ENCODE measurements around the gene RNF150. TPM values are rescaled to one million over a fixed set of nuclear protein-coding genes. Genes with fewer than 3 reads are reported as not detected.

The RNF150 gene
- total RNA-seq, 4 donors from 2014 or later: 1.6 to 21.2 (median 4.9) TPM

- H3K27me3 ChIP-seq: no peaks in the 10 kb centered on the region
- H3K9me3 ChIP-seq: no peaks in the 10 kb centered on the region
- TF ChIP-seq POLR2A (IDR thresholded peaks at IDR 0.05): no peak
- TF ChIP-seq, protein P1, sequence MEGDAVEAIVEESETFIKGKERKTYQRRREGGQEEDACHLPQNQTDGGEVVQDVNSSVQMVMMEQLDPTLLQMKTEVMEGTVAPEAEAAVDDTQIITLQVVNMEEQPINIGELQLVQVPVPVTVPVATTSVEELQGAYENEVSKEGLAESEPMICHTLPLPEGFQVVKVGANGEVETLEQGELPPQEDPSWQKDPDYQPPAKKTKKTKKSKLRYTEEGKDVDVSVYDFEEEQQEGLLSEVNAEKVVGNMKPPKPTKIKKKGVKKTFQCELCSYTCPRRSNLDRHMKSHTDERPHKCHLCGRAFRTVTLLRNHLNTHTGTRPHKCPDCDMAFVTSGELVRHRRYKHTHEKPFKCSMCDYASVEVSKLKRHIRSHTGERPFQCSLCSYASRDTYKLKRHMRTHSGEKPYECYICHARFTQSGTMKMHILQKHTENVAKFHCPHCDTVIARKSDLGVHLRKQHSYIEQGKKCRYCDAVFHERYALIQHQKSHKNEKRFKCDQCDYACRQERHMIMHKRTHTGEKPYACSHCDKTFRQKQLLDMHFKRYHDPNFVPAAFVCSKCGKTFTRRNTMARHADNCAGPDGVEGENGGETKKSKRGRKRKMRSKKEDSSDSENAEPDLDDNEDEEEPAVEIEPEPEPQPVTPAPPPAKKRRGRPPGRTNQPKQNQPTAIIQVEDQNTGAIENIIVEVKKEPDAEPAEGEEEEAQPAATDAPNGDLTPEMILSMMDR (IDR thresholded peaks at IDR 0.05 in 4 of 5, conservative IDR thresholded peaks at IDR 0.05 in 1 of 5): no peak
- H3K4me3 ChIP-seq: peak overlapping the region; percentile 72 to 94 (median 84)
- peak overlapping the region; percentile 69 to 81 (median 74) for H3K27ac ChIP-seq
- DNase-seq: peak in 1 of 2 donors; percentile 15
- H3K4me1 ChIP-seq: peaks cover 28 to 33% of the 10 kb centered on the region in 2 donors
- in situ Hi-C loops (cut with MboI; ENCODE audit: low sequenced_read_pairs in 4 of 4) (loop anchor here in 2 of 4 donors (5.0 to 25.0 kb wide), 3 partner anchors 268 to 595 kb away; no protein-coding TSS in a partner anchor), intact Hi-C loops (cut with DNase I; ENCODE audit: low total_unique reads) (loop anchor here (1.0 to 5.0 kb wide), 5 partner anchors 200 to 825 kb away; partner anchors contain the start of gene ELMOD2)
- no peaks in the 10 kb centered on the region for H3K36me3 ChIP-seq
- peak; percentile 25 to 41 for ATAC-seq
Measured at GRCh38 chr4:141132709-141133145, 542 bp downstream of the RNF150 start.

DNA sequence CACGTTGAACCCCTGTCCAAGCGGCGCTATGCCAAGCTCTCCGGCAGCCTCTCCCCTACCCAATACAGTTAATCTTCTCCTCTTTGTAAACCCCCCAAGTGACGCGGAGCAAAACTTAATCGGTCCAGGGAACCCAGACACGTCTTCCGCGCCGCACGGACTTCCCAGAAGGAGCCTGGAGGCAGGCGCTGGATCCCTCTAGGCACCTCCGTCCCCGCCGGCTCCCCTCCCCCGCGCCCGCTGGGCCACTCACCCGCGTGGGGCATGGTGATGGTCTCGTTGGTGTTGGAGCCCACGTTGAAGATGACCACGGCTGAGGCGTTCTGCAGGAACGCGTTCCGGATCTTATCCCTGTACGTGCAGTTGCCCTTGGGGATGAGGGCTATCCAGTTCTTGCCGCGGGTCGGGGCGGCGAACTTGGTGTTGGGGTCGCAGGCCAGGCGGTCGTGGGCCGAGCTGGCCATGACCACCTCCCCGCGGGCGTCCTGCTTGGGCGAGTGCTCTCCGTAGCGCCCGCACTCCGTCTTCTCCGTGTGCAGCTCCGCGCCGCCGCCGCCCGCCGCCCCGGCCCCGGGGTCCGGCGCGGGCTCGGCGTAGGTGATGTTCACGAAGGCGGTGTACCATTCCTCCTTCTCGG is 1.1 kb downstream of the RNF150 start:
- TF ChIP-seq, protein P1 (IDR thresholded peaks at IDR 0.05 in 4 of 5, conservative IDR thresholded peaks at IDR 0.05 in 1 of 5): no peak
- no peak for TF ChIP-seq POLR2A (IDR thresholded peaks at IDR 0.05)
- H3K4me1 ChIP-seq: peaks cover 33 to 37% of the 10 kb centered on the region in 2 donors
- peak overlapping the region; percentile 72 to 94 (median 84) for H3K4me3 ChIP-seq
- peak overlapping the region; percentile 69 to 81 (median 74) for H3K27ac ChIP-seq
- H3K27me3 ChIP-seq: no peaks in the 10 kb centered on the region
- intact Hi-C loops (cut with DNase I; ENCODE audit: low total_unique reads): loop anchor here (2.0 to 5.0 kb wide), 4 partner anchors 200 to 825 kb away; partner anchors contain the start of gene ELMOD2
- in situ Hi-C loops (cut with MboI; ENCODE audit: low sequenced_read_pairs in 4 of 4): loop anchor here in 2 of 4 donors (5.0 to 25.0 kb wide), 3 partner anchors 267 to 595 kb away; no protein-coding TSS in a partner anchor
- ATAC-seq (peak; percentile 17 to 40), DNase-seq (peak in 1 of 2 donors; percentile 17)
- H3K9me3 ChIP-seq: no peaks in the 10 kb centered on the region
- no peaks in the 10 kb centered on the region for H3K36me3 ChIP-seq

DNA sequence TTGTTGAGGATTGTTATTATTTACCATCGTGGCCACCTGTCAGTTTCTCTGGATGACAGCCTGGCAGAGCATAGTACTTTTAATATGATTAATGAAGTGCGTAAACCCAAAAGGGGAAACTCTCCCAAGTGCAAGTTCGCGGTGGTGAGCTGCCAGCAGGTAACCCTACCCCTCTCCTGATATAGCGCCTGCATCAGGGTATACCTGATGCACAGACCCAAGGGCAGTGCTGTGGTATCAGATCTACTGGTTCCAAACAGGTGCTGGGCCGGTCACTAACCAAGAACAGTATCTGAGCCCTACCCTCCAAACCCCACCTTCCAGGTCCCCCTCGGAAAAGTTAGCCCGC is 1.6 kb downstream of the RNF150 start:
- Histone ChIP-seq H3K4me1 (peaks cover 37 to 38% of the 10 kb centered on the region in 2 donors), H3K4me3 (peak overlapping the region; percentile 72 to 94 (median 84)), H3K9me3 (no peaks in the 10 kb centered on the region), H3K27me3 (no peaks in the 10 kb centered on the region), H3K36me3 (no peaks in the 10 kb centered on the region), H3K27ac (peak overlapping the region; percentile 69 to 81 (median 74))
- in situ Hi-C loops (cut with MboI; ENCODE audit: low sequenced_read_pairs in 4 of 4): loop anchor here in 2 of 4 donors (5.0 to 25.0 kb wide), 3 partner anchors 267 to 594 kb away; no protein-coding TSS in a partner anchor
- DNase-seq (peak; percentile 22 to 50), ATAC-seq (peak; percentile 19 to 60)
- TF ChIP-seq, protein P1 (IDR thresholded peaks at IDR 0.05 in 4 of 5, conservative IDR thresholded peaks at IDR 0.05 in 1 of 5): no peak
- TF ChIP-seq POLR2A (IDR thresholded peaks at IDR 0.05): peak; percentile 14 to 17
- intact Hi-C loops (cut with DNase I; ENCODE audit: low total_unique reads): loop anchor here (2.0 to 5.0 kb wide), 4 partner anchors 199 to 824 kb away; partner anchors contain the start of gene ELMOD2

DNA sequence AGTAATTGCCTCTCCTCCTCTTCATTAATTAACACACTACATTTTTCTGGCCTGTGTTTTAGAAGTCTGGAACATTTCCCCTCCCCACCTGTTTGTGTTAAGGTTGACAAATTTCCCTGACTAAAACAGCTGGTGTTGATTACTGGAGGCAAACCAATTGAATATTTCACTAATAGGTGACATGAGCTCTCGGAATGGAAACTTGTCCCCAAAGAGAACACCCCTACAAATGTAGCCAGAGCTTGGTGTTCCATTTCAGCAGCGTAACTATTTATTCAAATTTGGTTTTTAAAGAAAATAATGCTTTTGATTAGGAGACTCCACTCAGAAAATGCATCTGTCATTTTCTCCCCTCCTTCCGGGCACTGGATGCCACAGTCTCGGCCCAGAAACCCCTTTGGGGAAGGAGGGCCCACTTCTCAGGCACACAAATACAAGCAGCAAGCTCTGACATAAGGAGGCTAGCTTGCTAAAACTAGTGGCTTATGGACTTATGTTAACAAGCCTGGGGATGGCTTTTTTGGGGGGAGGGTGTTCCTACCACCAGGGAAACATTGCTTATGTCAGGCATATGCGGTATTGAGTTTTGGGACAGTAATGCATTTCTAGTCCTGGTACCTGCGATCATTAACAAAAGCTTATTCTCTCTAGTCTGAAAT is 2.2 kb downstream of the RNF150 start:
- Histone ChIP-seq H3K4me1 (peaks cover 37 to 41% of the 10 kb centered on the region in 2 donors), H3K36me3 (no peaks in the 10 kb centered on the region), H3K27me3 (no peaks in the 10 kb centered on the region), H3K4me3 (peak overlapping the region; percentile 72 to 94 (median 84)), H3K27ac (peak overlapping the region; percentile 52 to 81 (median 70)), H3K9me3 (no peaks in the 10 kb centered on the region)
- ATAC-seq (no peak), DNase-seq (no peak)
- TF ChIP-seq, protein P1 (IDR thresholded peaks at IDR 0.05 in 4 of 5, conservative IDR thresholded peaks at IDR 0.05 in 1 of 5): no peak
- no peak for TF ChIP-seq POLR2A (IDR thresholded peaks at IDR 0.05)
- intact Hi-C loops (cut with DNase I; ENCODE audit: low total_unique reads): loop anchor here (5.0 kb wide), 3 partner anchors 199 to 824 kb away; partner anchors contain the start of gene ELMOD2
- in situ Hi-C loops (cut with MboI; ENCODE audit: low sequenced_read_pairs in 4 of 4): loop anchor here in 2 of 4 donors (5.0 to 25.0 kb wide), 3 partner anchors 266 to 594 kb away; no protein-coding TSS in a partner anchor
